GM12878 (cell line): ENCODE data around the gene OLFM2. TPM values are rescaled to one million over a fixed set of nuclear protein-coding genes. Genes with fewer than 3 reads are reported as not detected.

Experiments used
- ATAC-seq: fragments of 200-7000 bp; cut with Tn5 transposase; 3 replicates; pipeline ENCODE4 v1.9.1; 2020; ENCODE audit warnings: mild to moderate bottlenecking, moderate library complexity
- BruUV-seq: library from RNA; stranded (reverse); fragments of 400-500 nt; replicated peaks from 2 replicates; lab custom pipeline; 2021; lab: Mats Ljungman, UMichigan
- CTCF ChIA-PET: fragments of 300-600 bp; sonication (Branson Sonifier 250); formaldehyde crosslinking; extraction: SDS; loops from one replicate; lab custom pipeline; 2021; ENCODE audit warnings: inconsistent platforms; lab: Yijun Ruan, JAX
- POLR2A ChIA-PET: fragments of 350-600 bp; formaldehyde crosslinking; extraction: SDS; loops from one replicate; lab custom pipeline; 2021; ENCODE audit warnings: inconsistent platforms; lab: Charles Lee
- RAD21 ChIA-PET: fragments of 300-600 bp; sonication (Branson Sonifier 250); formaldehyde crosslinking; loops from one replicate; lab custom pipeline; 2023; ENCODE audit warnings: antibody characterized with exemption; ENCODE audit not compliant: unreplicated experiment; lab: Charles Lee
- SMC1A ChIA-PET: fragments of 300-600 bp; sonication (Branson Sonifier 250); formaldehyde crosslinking; loops from one replicate; lab custom pipeline; 2023; ENCODE audit not compliant: unreplicated experiment, uncharacterized antibody; lab: Charles Lee
- DNase-seq: peaks from one replicate; pipeline ENCODE4 v3.0.0-alpha.2; 2011; ENCODE audit warnings: low read depth, low spot score
- FAIRE-seq: peaks from 3 replicates; lab custom pipeline; 2011; peaks lifted over from hg19 to GRCh38; lab: Jason Lieb, UNC
- H2AFZ ChIP-seq: 2 replicates; pipeline ENCODE4 v1.6.0; 2011; ENCODE audit warnings: low read depth, low read length, control low read depth; ENCODE audit not compliant: control insufficient read depth
- H3K27ac ChIP-seq: 2 replicates; pipeline ENCODE4 v1.5.1; 2011; ENCODE audit warnings: control low read depth; ENCODE audit not compliant: control insufficient read depth, insufficient read depth
- H3K27me3 ChIP-seq, 2 experiments: replicated peaks in 1 of 2; 2 replicates each; pipeline versions ENCODE4 v1.6.0 to v1.6.1; 2011; ENCODE audit warnings: low read length in 1 of 2; ENCODE audit not compliant: control insufficient read depth in 2 of 2, insufficient read depth in 2 of 2
- H3K36me3 ChIP-seq, 2 experiments: 2 replicates each; pipeline ENCODE4 v1.5.1; 2011; ENCODE audit warnings: low read length in 1 of 2; ENCODE audit not compliant: control insufficient read depth in 2 of 2, insufficient read depth in 2 of 2
- H3K4me1 ChIP-seq: 2 replicates; pipeline ENCODE4 v1.6.1; 2011; ENCODE audit warnings: mild to moderate bottlenecking, low read length, moderate library complexity, mixed read lengths; ENCODE audit not compliant: control insufficient read depth, insufficient read depth
- H3K4me2 ChIP-seq: 2 replicates; pipeline ENCODE4 v1.6.0; 2011; ENCODE audit warnings: control low read depth; ENCODE audit not compliant: control insufficient read depth, insufficient read depth
- H3K4me3 ChIP-seq: fragments of 200-600 bp; sonication (generic); 2 replicates; pipeline ENCODE4 v1.5.1; 2016
- H3K79me2 ChIP-seq: 2 replicates; pipeline ENCODE4 v1.6.0; 2011; ENCODE audit warnings: low read length; ENCODE audit not compliant: control insufficient read depth, insufficient read depth
- H3K9ac ChIP-seq: 2 replicates; pipeline ENCODE4 v1.8.0; 2011; ENCODE audit warnings: low read length, control low read depth, mixed read lengths; ENCODE audit not compliant: control insufficient read depth, insufficient read depth
- H3K9me3 ChIP-seq: replicated peaks from 3 replicates; pipeline ENCODE4 v1.5.1; 2011; ENCODE audit warnings: mild to moderate bottlenecking, low read length; ENCODE audit not compliant: control insufficient read depth, insufficient read depth
- H4K20me1 ChIP-seq: 2 replicates; pipeline ENCODE4 v1.6.0; 2011; ENCODE audit not compliant: control insufficient read depth, insufficient read depth
- BCL3 ChIP-seq: IDR thresholded peaks from 2 replicates; pipeline ENCODE4 v1.6.1; 2011; ENCODE audit warnings: borderline replicate concordance, low read depth, mild to moderate bottlenecking, moderate library complexity, low read length; ENCODE audit not compliant: insufficient read depth, poor library complexity, severe bottlenecking
- DPF2 ChIP-seq: fragments of 450-650 bp; IDR thresholded peaks from 2 replicates; pipeline ENCODE4 v1.6.1; 2017; ENCODE audit warnings: mild to moderate bottlenecking
- EZH2 ChIP-seq: IDR thresholded peaks from 2 replicates; pipeline ENCODE4 v1.6.1; 2012; ENCODE audit warnings: low read depth, mild to moderate bottlenecking, control low read depth, inconsistent platforms, low read length, borderline replicate concordance; ENCODE audit not compliant: control insufficient read depth
- MEF2A ChIP-seq: IDR thresholded peaks from 2 replicates; pipeline ENCODE4 v1.6.1; 2011; ENCODE audit warnings: low read depth, mild to moderate bottlenecking, low read length, moderate library complexity; ENCODE audit not compliant: insufficient read depth
- MLLT1 ChIP-seq: fragments of 450-650 bp; IDR thresholded peaks from 2 replicates; pipeline ENCODE4 v1.6.1; 2016; ENCODE audit warnings: mild to moderate bottlenecking
- RB1 ChIP-seq: fragments of 450-650 bp; formaldehyde crosslinking; IDR thresholded peaks from 2 replicates; pipeline ENCODE4 v1.6.1; 2017; ENCODE audit warnings: mild to moderate bottlenecking, borderline replicate concordance
- STAT3 ChIP-seq: IDR thresholded peaks from 2 replicates; pipeline ENCODE4 v1.6.1; 2011; ENCODE audit warnings: low read depth, low read length, improper control_type of control experiment
- WGBS: methylation state at CpG from one replicate; pipeline ENCODE4 v1.1.6; 2016; ENCODE audit warnings: low lambda C conversion rate; ENCODE audit not compliant: insufficient replicate concordance, insufficient coverage; ENCODE audit errors: missing lambda C conversion rate; 5-methylcytosine and 5-hydroxymethylcytosine counted together
- in situ Hi-C: fragments of 300-500 bp; cut with MboI; formaldehyde crosslinking; loops from 9 replicates; pipeline ENCODE4 v1.14.3; 2018; ENCODE audit warnings: mixed read lengths
- intact Hi-C: fragments of 100-400 bp; cut with micrococcal nuclease; formaldehyde crosslinking; loops from one replicate; pipeline ENCODE4 v1.14.2; 2022; ENCODE audit not compliant: unreplicated experiment
- polyA plus RNA-seq, 11 experiments: library from polyadenylated mRNA; depleted of rRNA in 4 of 11; unstranded in 6 of 11; stranded (reverse) in 5 of 11; fragments of >200 nt; fragmentation: Nextera tagmentation in 4 of 11; fragmentation: Illumina TruSeq in 1 of 11; extraction: Ambion mirVana in 4 of 11; extraction: Trizol in 1 of 11; gene quantifications; 1 replicate in 1 of 11; 2 replicates in 10 of 11; pipeline versions ENCODE4 v1.2.1 to v1.2.3, GENCODE V29; 2011 to 2016; ENCODE audit warnings: inconsistent platforms in 2 of 11, missing spikeins in 2 of 11, low read depth in 1 of 11
- total RNA-seq, 4 experiments: library from RNA; depleted of rRNA in 3 of 4; stranded (reverse); fragments of >200 nt in 3 of 4; fragmentation: Illumina TruSeq in 1 of 4; extraction: Trizol in 1 of 4; gene quantifications; 2 replicates each; pipeline versions ENCODE4 v1.2.1 to v1.2.3, GENCODE V29; 2013 to 2021

The OLFM2 gene
- total and polyA plus RNA-seq, 10 of the 15 experiments (the other 5 are each of a cell fraction or from before 2014, with no cell fraction given), result 0.07 to 3.5 (median 0.27) TPM; not detected in 5

GRCh38 chr19:9848762-9849161 is 87.6 kb downstream of the OLFM2 start:
- TF ChIP-seq MLLT1 (no peak), BCL3 (no peak), MEF2A (no peak), DPF2 (no peak), RB1 (no peak), STAT3 (no peak), EZH2 (no peak)
- H3K9me3 ChIP-seq, result no peaks in the 10 kb centered on the region
- H3K9ac ChIP-seq, result no peak overlapping the region
- in situ Hi-C loops (no loop called here), intact Hi-C loops (no loop called here)
- H3K36me3 ChIP-seq, result peaks cover 11 to 12% of the 10 kb centered on the region in 2 experiments; a peak in 3 of 4 replicates
- no TSS peak for BruUV-seq
- FAIRE-seq (no peak), ATAC-seq (no peak), DNase-seq (no peak)
- H2AFZ ChIP-seq, result no peak overlapping the region
- CTCF ChIA-PET, result no interaction called here
- H3K4me2 ChIP-seq, result no peak overlapping the region
- no peaks in the 10 kb centered on the region for H4K20me1 ChIP-seq
- RAD21 ChIA-PET, result no interaction called here
- 96% methylated on average over 23 of the region's 23 CpGs for WGBS
- H3K27ac ChIP-seq, result no peak overlapping the region
- H3K4me1 ChIP-seq, result no peaks in the 10 kb centered on the region
- no peaks in the 10 kb centered on the region for H3K79me2 ChIP-seq
- POLR2A ChIA-PET, result no interaction called here
- no peaks in the 10 kb centered on the region for H3K27me3 ChIP-seq
- no peak overlapping the region for H3K4me3 ChIP-seq
- SMC1A ChIA-PET, result no interaction called here
